ENCODE results near the gene GMIP.

GMIP gene

DNA sequence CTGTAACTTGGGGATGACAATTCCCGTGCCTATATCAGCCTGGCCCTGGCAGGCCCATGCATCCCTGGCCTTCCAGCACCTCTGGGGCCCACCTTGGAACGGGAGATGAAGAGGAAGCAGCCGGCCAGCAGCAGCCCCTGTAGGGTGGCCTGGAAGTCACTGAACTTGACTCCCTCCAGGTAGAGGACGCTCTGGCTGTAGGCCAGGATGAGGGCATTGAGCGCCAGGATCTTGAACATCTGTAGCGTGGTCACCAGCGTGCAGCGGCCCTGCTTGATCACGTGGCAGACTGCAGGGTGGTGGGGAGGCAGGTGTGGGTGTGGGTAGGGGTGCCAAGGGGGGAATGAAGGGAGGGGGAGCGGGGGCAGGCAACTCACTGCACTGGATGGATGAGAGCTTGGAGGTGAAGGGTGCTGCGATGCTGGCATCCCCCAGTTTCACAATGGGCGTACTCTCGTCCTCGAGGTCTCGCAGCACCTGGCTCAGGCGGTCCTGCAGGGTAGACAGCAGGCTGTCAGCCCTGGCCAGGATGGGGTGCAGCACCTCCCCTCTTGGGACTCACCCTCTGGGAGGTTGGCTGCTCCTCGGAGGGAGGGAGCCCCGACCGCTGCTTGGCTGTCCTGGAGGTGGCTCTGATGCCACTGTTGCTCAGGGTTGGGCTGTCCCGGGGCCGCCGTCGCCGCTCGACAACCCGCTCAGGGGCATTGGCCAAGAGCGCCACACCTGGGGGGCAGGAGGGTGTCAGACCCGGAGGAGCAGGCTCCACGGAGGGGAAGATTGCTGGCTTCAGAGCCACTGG is 3.8 kb upstream of the GMIP start:
- no peak overlapping the region for H2BK120ac ChIP-seq (ENCODE audit: low read depth, low read length)
- no peak overlapping the region for H2AK5ac ChIP-seq (ENCODE audit: low read length, severe bottlenecking)
- H3K27me3 ChIP-seq (ENCODE audit: control insufficient read depth in 1 of 2, insufficient read depth in 1 of 2, low read length in 2 of 2) = no peaks in the 10 kb centered on the region
- no peak overlapping the region for H4K8ac ChIP-seq (ENCODE audit: low read length)
- H2BK15ac ChIP-seq (ENCODE audit: low read depth, poor library complexity, severe bottlenecking) = no peak overlapping the region
- no peak overlapping the region for H3K9ac ChIP-seq (ENCODE audit: low read length)
- no peak overlapping the region for H3K4me3 ChIP-seq (ENCODE audit: insufficient read depth in 1 of 2, low read depth in 1 of 2, low read length in 2 of 2)
- peaks cover 66 to 72% of the 10 kb centered on the region in 2 experiments for H3K36me3 ChIP-seq (ENCODE audit: control insufficient read depth in 1 of 2, insufficient read depth in 2 of 2, low read depth in 1 of 2, low read length in 2 of 2)
- 98% methylated on average over 28 of the region's 29 CpGs for WGBS
- no peaks in the 10 kb centered on the region for H3K9me3 ChIP-seq (ENCODE audit: control insufficient read depth, low read length)
- no peak overlapping the region for H3K18ac ChIP-seq (ENCODE audit: low read depth in 1 of 2, low read length in 2 of 2)
- H3K4ac ChIP-seq (ENCODE audit: low read depth in 1 of 2, low read length in 2 of 2) = no peak overlapping the region
- no peak overlapping the region for H3K23ac ChIP-seq (ENCODE audit: low read length in 2 of 2)
- no peak overlapping the region for H4K91ac ChIP-seq (ENCODE audit: low read length)
- H3K4me2 ChIP-seq (ENCODE audit: low read length, poor library complexity, severe bottlenecking) = no peak overlapping the region
- no peak overlapping the region for H2BK12ac ChIP-seq (ENCODE audit: low read length in 2 of 2)
- H2AFZ ChIP-seq (ENCODE audit: low read depth, low read length) = no peak overlapping the region
- peaks cover 24% of the 10 kb centered on the region for H3K79me1 ChIP-seq (replicated peaks; ENCODE audit: low read length, poor library complexity, severe bottlenecking)
- H3K27ac ChIP-seq (ENCODE audit: low read length, poor library complexity, severe bottlenecking) = no peak overlapping the region
- no peak overlapping the region for H2BK5ac ChIP-seq (ENCODE audit: low read depth, low read length, poor library complexity, severe bottlenecking)
- peaks cover 9% of the 10 kb centered on the region for H3K4me1 ChIP-seq (ENCODE audit: control insufficient read depth, insufficient read depth, low read depth, low read length)
- DNase-seq = no peak
- no peak overlapping the region for H3K14ac ChIP-seq (ENCODE audit: low read length in 2 of 2)

DNA sequence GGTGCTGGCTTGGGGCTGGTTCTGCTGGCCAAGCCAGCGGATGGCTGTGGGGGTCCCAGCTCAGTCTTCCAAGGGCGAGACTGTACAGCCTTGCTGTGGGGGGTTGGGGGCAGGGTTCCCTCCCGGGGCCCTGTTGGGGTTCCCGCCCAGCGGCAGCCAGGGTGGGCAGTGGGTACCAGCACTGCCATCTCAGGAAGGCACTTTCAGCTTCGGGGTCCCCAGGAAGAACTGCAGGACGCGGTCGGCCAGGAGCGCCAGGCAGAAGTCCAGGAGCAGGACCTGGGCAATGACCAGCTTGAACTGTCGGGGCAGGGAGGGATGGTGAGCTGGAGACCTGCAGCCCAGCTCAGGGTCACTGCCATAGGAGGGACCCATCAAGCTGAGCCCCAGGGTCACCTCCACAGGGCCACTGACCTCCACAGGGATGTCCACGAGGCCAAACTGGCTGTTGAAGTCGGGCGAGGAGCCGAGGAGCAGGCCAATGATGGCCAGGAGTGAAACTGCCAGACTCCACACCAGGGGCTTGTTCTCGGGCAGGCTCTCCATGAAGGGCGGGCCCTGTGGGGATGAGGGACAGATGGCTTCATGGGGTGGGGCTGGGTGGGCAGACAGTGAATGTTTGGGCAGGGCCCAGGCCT is 1.9 kb upstream of the GMIP start:
- no peaks in the 10 kb centered on the region for H3K27me3 ChIP-seq (ENCODE audit: control insufficient read depth in 1 of 2, insufficient read depth in 1 of 2, low read length in 2 of 2)
- H3K9ac ChIP-seq (ENCODE audit: low read length) = no peak overlapping the region
- 97% methylated on average over 17 of the region's 17 CpGs for WGBS
- no peak overlapping the region for H2BK12ac ChIP-seq (ENCODE audit: low read length in 2 of 2)
- no peaks in the 10 kb centered on the region for H3K9me3 ChIP-seq (ENCODE audit: control insufficient read depth, low read length)
- H4K91ac ChIP-seq (ENCODE audit: low read length) = no peak overlapping the region
- no peak overlapping the region for H4K8ac ChIP-seq (ENCODE audit: low read length)
- H3K79me1 ChIP-seq (replicated peaks; ENCODE audit: low read length, poor library complexity, severe bottlenecking) = peaks cover 16% of the 10 kb centered on the region
- peaks cover 53 to 54% of the 10 kb centered on the region in 2 experiments for H3K36me3 ChIP-seq (ENCODE audit: control insufficient read depth in 1 of 2, insufficient read depth in 2 of 2, low read depth in 1 of 2, low read length in 2 of 2)
- H3K14ac ChIP-seq (ENCODE audit: low read length in 2 of 2) = no peak overlapping the region
- no peak overlapping the region for H2AFZ ChIP-seq (ENCODE audit: low read depth, low read length)
- no peak overlapping the region for H2BK15ac ChIP-seq (ENCODE audit: low read depth, poor library complexity, severe bottlenecking)
- no peak overlapping the region for H3K4me3 ChIP-seq (ENCODE audit: insufficient read depth in 1 of 2, low read depth in 1 of 2, low read length in 2 of 2)
- H2BK5ac ChIP-seq (ENCODE audit: low read depth, low read length, poor library complexity, severe bottlenecking) = no peak overlapping the region
- H3K4ac ChIP-seq (ENCODE audit: low read depth in 1 of 2, low read length in 2 of 2) = no peak overlapping the region
- no peak overlapping the region for H3K4me2 ChIP-seq (ENCODE audit: low read length, poor library complexity, severe bottlenecking)
- no peak overlapping the region for H3K27ac ChIP-seq (ENCODE audit: low read length, poor library complexity, severe bottlenecking)
- H3K18ac ChIP-seq (ENCODE audit: low read depth in 1 of 2, low read length in 2 of 2) = no peak overlapping the region
- H3K23ac ChIP-seq (ENCODE audit: low read length in 2 of 2) = no peak overlapping the region
- peaks cover 9% of the 10 kb centered on the region for H3K4me1 ChIP-seq (ENCODE audit: control insufficient read depth, insufficient read depth, low read depth, low read length)
- H2BK120ac ChIP-seq (ENCODE audit: low read depth, low read length) = no peak overlapping the region
- no peak for DNase-seq
- no peak overlapping the region for H2AK5ac ChIP-seq (ENCODE audit: low read length, severe bottlenecking)

DNA sequence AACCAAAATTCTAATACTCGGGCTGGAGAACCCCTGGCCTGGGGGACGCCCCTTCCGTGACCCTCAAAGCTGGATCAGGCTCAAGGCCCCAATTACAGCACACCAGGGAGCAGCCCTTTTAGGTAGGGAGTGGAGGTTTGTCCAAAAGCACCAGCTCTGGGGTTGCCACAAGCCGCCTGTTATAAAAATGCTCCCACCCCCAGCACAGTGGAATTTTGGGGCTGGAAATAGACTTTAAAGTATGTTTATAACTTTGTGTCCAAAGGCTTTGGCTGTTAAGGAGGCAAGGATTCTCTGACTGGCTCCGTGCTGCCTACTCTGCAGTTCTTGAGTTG is 564 bp upstream of the GMIP start:
- WGBS = 31% methylated on average over 5 of the region's 5 CpGs
- H3K27ac ChIP-seq (ENCODE audit: low read length, poor library complexity, severe bottlenecking) = no peak overlapping the region
- no peak overlapping the region for H3K14ac ChIP-seq (ENCODE audit: low read length in 2 of 2)
- H3K9me3 ChIP-seq (ENCODE audit: control insufficient read depth, low read length) = no peaks in the 10 kb centered on the region
- H2BK12ac ChIP-seq (ENCODE audit: low read length in 2 of 2) = no peak overlapping the region
- no peak overlapping the region for H2BK15ac ChIP-seq (ENCODE audit: low read depth, poor library complexity, severe bottlenecking)
- H2BK5ac ChIP-seq (ENCODE audit: low read depth, low read length, poor library complexity, severe bottlenecking) = no peak overlapping the region
- H3K4me1 ChIP-seq (ENCODE audit: control insufficient read depth, insufficient read depth, low read depth, low read length) = peaks cover 9% of the 10 kb centered on the region
- H2BK120ac ChIP-seq (ENCODE audit: low read depth, low read length) = no peak overlapping the region
- no peak overlapping the region for H3K4me2 ChIP-seq (ENCODE audit: low read length, poor library complexity, severe bottlenecking)
- H4K8ac ChIP-seq (ENCODE audit: low read length) = no peak overlapping the region
- no peak overlapping the region for H3K4me3 ChIP-seq (ENCODE audit: insufficient read depth in 1 of 2, low read depth in 1 of 2, low read length in 2 of 2)
- no peak overlapping the region for H3K4ac ChIP-seq (ENCODE audit: low read depth in 1 of 2, low read length in 2 of 2)
- peaks cover 44 to 54% of the 10 kb centered on the region in 2 experiments for H3K36me3 ChIP-seq (ENCODE audit: control insufficient read depth in 1 of 2, insufficient read depth in 2 of 2, low read depth in 1 of 2, low read length in 2 of 2)
- no peak overlapping the region for H4K91ac ChIP-seq (ENCODE audit: low read length)
- H3K27me3 ChIP-seq (ENCODE audit: control insufficient read depth in 1 of 2, insufficient read depth in 1 of 2, low read length in 2 of 2) = no peaks in the 10 kb centered on the region
- no peak overlapping the region for H3K23ac ChIP-seq (ENCODE audit: low read length in 2 of 2)
- H3K79me1 ChIP-seq (replicated peaks; ENCODE audit: low read length, poor library complexity, severe bottlenecking) = peaks cover 16% of the 10 kb centered on the region
- DNase-seq = no peak
- H3K18ac ChIP-seq (ENCODE audit: low read depth in 1 of 2, low read length in 2 of 2) = no peak overlapping the region
- no peak overlapping the region for H3K9ac ChIP-seq (ENCODE audit: low read length)
- no peak overlapping the region for H2AFZ ChIP-seq (ENCODE audit: low read depth, low read length)
- H2AK5ac ChIP-seq (ENCODE audit: low read length, severe bottlenecking) = no peak overlapping the region

DNA sequence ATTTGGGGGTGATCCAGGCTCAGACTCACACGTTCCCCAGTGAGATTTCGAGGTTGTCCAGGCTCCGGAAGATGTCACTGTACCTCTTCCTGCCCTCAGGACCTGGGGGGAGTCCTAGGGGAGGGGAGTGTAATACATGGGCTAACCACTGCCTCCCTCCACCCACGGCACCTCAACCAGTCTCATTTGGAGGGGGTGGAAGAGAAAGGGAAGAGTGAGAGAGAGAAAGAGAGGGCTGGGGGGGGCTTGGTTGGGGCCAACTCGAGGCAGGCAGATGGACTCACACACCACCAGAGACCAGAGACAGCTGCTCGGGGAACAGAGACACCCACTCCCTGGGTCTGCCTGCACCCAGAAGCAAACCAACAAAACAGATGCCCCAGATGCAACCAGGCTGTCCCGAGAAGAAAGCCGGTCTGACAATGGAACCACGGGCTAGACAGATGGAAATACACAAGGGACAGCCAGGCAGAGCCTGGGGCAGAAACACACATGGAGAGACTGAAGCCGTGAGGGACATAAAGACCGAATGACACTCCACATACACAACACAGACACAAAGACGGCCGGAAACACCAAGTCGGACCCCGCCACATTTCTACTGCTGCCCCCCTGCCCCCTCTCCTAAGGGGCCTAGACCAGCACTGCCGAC is 825 bp downstream of the GMIP start:
- H3K23ac ChIP-seq (ENCODE audit: low read length in 2 of 2) = peak overlapping the region in 1 of 2 experiments; percentile 64
- H2BK120ac ChIP-seq (ENCODE audit: low read depth, low read length) = peak overlapping the region; percentile 74
- peak overlapping the region; percentile 4 for H2BK5ac ChIP-seq (ENCODE audit: low read depth, low read length, poor library complexity, severe bottlenecking)
- H2AK5ac ChIP-seq (ENCODE audit: low read length, severe bottlenecking) = no peak overlapping the region
- H3K14ac ChIP-seq (ENCODE audit: low read length in 2 of 2) = peak overlapping the region in 1 of 2 experiments; percentile 6
- H4K8ac ChIP-seq (ENCODE audit: low read length) = peak overlapping the region; percentile 56
- H3K9me3 ChIP-seq (ENCODE audit: control insufficient read depth, low read length) = no peaks in the 10 kb centered on the region
- no peaks in the 10 kb centered on the region for H3K27me3 ChIP-seq (ENCODE audit: control insufficient read depth in 1 of 2, insufficient read depth in 1 of 2, low read length in 2 of 2)
- peak overlapping the region; percentile 87 for H2BK15ac ChIP-seq (ENCODE audit: low read depth, poor library complexity, severe bottlenecking)
- H2BK12ac ChIP-seq (ENCODE audit: low read length in 2 of 2) = peak overlapping the region in 1 of 2 experiments; percentile 24
- H3K4me2 ChIP-seq (ENCODE audit: low read length, poor library complexity, severe bottlenecking) = peak overlapping the region; percentile 82
- WGBS = 18% methylated on average over 14 of the region's 16 CpGs
- H3K9ac ChIP-seq (ENCODE audit: low read length) = peak overlapping the region; percentile 89
- peaks cover 15% of the 10 kb centered on the region for H3K79me1 ChIP-seq (replicated peaks; ENCODE audit: low read length, poor library complexity, severe bottlenecking)
- H3K27ac ChIP-seq (ENCODE audit: low read length, poor library complexity, severe bottlenecking) = no peak overlapping the region
- H2AFZ ChIP-seq (ENCODE audit: low read depth, low read length) = peak overlapping the region; percentile 46
- peaks cover 36 to 60% of the 10 kb centered on the region in 2 experiments for H3K36me3 ChIP-seq (ENCODE audit: control insufficient read depth in 1 of 2, insufficient read depth in 2 of 2, low read depth in 1 of 2, low read length in 2 of 2)
- H3K18ac ChIP-seq (ENCODE audit: low read depth in 1 of 2, low read length in 2 of 2) = peak overlapping the region; percentile 56 to 84
- peak overlapping the region; percentile 84 for H4K91ac ChIP-seq (ENCODE audit: low read length)
- H3K4me3 ChIP-seq (ENCODE audit: insufficient read depth in 1 of 2, low read depth in 1 of 2, low read length in 2 of 2) = peak overlapping the region; percentile 81 to 92
- peaks cover 12% of the 10 kb centered on the region for H3K4me1 ChIP-seq (ENCODE audit: control insufficient read depth, insufficient read depth, low read depth, low read length)
- DNase-seq = peak; percentile 38
- peak overlapping the region in 1 of 2 experiments; percentile 91 for H3K4ac ChIP-seq (ENCODE audit: low read depth in 1 of 2, low read length in 2 of 2)
